HG03565 (cell line): ENCODE measurements around the gene KCNN3.

ENCODE experiments used
- ATAC-seq: cut with Tn5 transposase; IDR thresholded peaks from one replicate; pipeline ENCODE4 v1.9.1; 2021; ENCODE audit warnings: mild to moderate bottlenecking, moderate library complexity; ENCODE audit not compliant: unreplicated experiment

The KCNN3 gene

GRCh38 chr1:154880671-154881070 lies 10.6 kb upstream of the KCNN3 start:
- ATAC-seq: no peak

- no peak for ATAC-seq
These were observed 8.9 kb upstream of the KCNN3 start for GRCh38 chr1:154879038-154879421.

- no peak for ATAC-seq
These were observed 8.4 kb upstream of the KCNN3 start for GRCh38 chr1:154878371-154879037.

- no peak for ATAC-seq
These were observed 7.4 kb upstream of the KCNN3 start for GRCh38 chr1:154877370-154877974.

- no peak for ATAC-seq
These were observed 6.8 kb upstream of the KCNN3 start for GRCh38 chr1:154876842-154877369.

GRCh38 chr1:154874465-154874864 lies 4.4 kb upstream of the KCNN3 start:
- no peak for ATAC-seq

GRCh38 chr1:154873321-154873950 lies 3.4 kb upstream of the KCNN3 start:
- no peak for ATAC-seq

- ATAC-seq: no peak
These were observed 1.3 kb upstream of the KCNN3 start for GRCh38 chr1:154871374-154871773.

GRCh38 chr1:154870734-154871133 lies 653 bp upstream of the KCNN3 start:
- no peak for ATAC-seq

GRCh38 chr1:154869351-154870114 lies 548 bp downstream of the KCNN3 start:
- no peak for ATAC-seq

- ATAC-seq: no peak
These were observed 2.1 kb downstream of the KCNN3 start for GRCh38 chr1:154867841-154868605.

- ATAC-seq: no peak
These were observed 2.8 kb downstream of the KCNN3 start for GRCh38 chr1:154867064-154867825.

GRCh38 chr1:154866257-154867063 lies 3.6 kb downstream of the KCNN3 start:
- ATAC-seq: no peak

- ATAC-seq: no peak
These were observed 4.4 kb downstream of the KCNN3 start for GRCh38 chr1:154865442-154866256.

GRCh38 chr1:154864189-154864975 lies 5.7 kb downstream of the KCNN3 start:
- no peak for ATAC-seq

- ATAC-seq: peak; percentile 38
These were observed 6.5 kb downstream of the KCNN3 start for GRCh38 chr1:154863315-154864174.
